ENCODE results near the gene ARHGAP27.
"Not testable (repeated sequence)": the region's sequence is repeated elsewhere in the genome, so short reads cannot be mapped to it uniquely, and the experiment has no call there.

The ARHGAP27 gene

GRCh38 chr17:45452329-45453224 is 19.9 kb upstream of the ARHGAP27 start:
- H3K4me3 ChIP-seq; H3K27me3 ChIP-seq (ENCODE audit: low read depth); H3K4me1 ChIP-seq; H3K36me3 ChIP-seq (replicated peaks); DNase-seq (ENCODE audit: low spot score in 2 of 2); in situ Hi-C loops (cut with MboI; ENCODE audit: low sequenced_read_pairs); H3K9me3 ChIP-seq: not testable (repeated sequence)

DNA sequence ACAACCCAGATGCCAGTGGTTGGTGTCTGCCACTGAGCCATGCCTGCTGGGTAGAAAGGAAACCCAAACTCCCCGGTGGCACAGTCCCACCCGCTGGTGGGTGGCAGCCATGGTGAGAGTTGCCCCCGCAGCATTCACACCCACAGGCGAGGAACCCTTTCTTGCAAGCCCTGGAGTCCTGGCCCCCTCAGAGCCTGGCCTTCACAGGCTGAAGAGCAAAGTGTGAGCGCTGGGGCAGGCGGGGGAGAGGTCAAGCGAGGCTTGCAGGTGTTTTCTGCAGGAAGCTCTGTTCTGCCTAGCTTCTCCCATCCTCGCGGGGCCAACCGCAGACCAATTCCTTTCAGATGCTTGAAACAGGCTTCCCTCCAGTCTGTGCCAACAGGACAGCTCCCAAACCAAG is 19.0 kb upstream of the ARHGAP27 start:
- in situ Hi-C loops (cut with MboI; ENCODE audit: low sequenced_read_pairs); H3K4me3 ChIP-seq; H3K4me1 ChIP-seq; H3K36me3 ChIP-seq (replicated peaks); H3K9me3 ChIP-seq; H3K27me3 ChIP-seq (ENCODE audit: low read depth); DNase-seq (ENCODE audit: low spot score in 2 of 2): not testable (repeated sequence)

DNA sequence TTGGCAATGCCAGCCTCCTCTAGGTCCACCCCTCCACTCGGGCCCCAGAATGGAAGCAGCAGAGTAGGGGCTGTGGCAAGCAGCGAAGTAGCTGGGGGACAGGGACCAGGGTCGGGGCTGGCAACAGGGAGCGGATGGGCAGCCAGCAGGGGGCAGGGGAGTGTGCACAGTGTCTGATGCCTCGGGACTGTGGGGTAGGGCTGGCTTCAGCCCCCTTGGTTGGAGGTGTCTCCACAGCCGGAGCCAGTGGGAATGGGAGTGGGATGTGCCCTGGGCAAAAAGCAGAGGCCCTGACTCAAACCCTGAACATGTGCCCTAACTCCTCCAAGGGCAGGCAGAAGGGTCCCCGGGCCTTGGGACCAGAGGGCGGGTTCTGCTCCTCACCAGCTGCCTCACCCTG is 18.5 kb upstream of the ARHGAP27 start:
- no peaks in the 10 kb centered on the region for H3K27me3 ChIP-seq (ENCODE audit: low read depth)
- in situ Hi-C loops (cut with MboI; ENCODE audit: low sequenced_read_pairs) = no loop called here
- DNase-seq (ENCODE audit: low spot score in 2 of 2) = no peak

DNA sequence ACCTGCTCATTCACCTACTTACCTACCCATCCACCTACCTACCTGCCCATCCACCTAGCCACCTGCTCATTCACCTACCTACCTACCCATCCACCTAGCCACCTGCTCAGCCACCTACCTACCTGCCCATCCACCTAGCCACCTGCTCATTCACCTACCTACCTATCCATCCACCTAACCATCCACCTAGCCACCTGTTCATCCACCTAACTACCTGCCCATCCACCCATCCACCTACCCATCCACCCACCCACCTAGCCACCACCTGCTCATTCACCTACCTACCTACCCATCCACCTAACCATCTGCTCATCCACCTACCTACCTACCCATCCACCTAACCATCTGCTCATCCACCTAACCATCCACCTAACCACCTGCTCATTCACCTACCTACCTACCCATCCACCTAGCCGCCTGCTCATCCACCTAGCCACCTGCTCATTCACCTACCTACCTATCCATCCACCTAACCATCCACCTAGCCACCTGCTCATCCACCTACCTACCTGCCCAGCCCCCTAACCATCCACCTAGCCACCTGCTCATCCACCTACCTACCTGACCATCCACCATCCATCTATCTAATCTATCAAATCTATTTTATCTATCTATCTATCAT is 17.1 kb upstream of the ARHGAP27 start:
- DNase-seq (ENCODE audit: low spot score in 2 of 2); H3K36me3 ChIP-seq (replicated peaks); H3K9me3 ChIP-seq; H3K4me1 ChIP-seq; H3K4me3 ChIP-seq; H3K27me3 ChIP-seq (ENCODE audit: low read depth): not testable (repeated sequence)
- in situ Hi-C loops (cut with MboI; ENCODE audit: low sequenced_read_pairs) = loop anchor here (25.0 kb wide), 1 partner anchor 187 kb away; no protein-coding TSS in a partner anchor

More for the DNA sequence above, 18.5 kb upstream of the ARHGAP27 start:
- Histone ChIP-seq H3K4me3 (no peak overlapping the region), H3K4me1 (no peaks in the 10 kb centered on the region), H3K36me3 (replicated peaks) (no peaks in the 10 kb centered on the region), H3K9me3 (no peaks in the 10 kb centered on the region)

GRCh38 chr17:45449260-45449659 is 16.6 kb upstream of the ARHGAP27 start:
- not testable (repeated sequence) for H3K4me1 ChIP-seq; H3K9me3 ChIP-seq; H3K27me3 ChIP-seq (ENCODE audit: low read depth); H3K36me3 ChIP-seq (replicated peaks); DNase-seq (ENCODE audit: low spot score in 2 of 2); H3K4me3 ChIP-seq
- in situ Hi-C loops (cut with MboI; ENCODE audit: low sequenced_read_pairs) = loop anchor here (25.0 kb wide), 1 partner anchor 188 kb away; no protein-coding TSS in a partner anchor

DNA sequence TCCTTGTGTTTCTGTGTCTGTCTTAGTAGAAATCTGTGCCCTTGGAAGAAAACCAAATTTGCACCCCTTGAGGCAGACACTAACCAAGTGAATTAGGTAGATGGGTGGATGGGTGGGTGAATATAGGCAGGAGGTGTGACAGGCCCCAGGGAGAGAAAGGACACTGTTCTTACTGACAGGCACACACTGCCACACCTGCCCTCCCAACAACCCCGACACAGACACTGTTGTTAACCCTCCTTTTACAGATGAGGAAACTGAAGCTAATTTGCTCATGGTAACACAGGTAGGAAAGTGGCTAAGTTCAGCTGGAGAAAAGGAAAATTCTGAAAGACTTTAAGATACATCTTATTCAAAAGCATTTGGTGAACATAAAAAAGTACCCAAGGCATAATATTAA is 15.8 kb upstream of the ARHGAP27 start:
- in situ Hi-C loops (cut with MboI; ENCODE audit: low sequenced_read_pairs) = loop anchor here (25.0 kb wide), 1 partner anchor 189 kb away; no protein-coding TSS in a partner anchor
- not testable (repeated sequence) for H3K36me3 ChIP-seq (replicated peaks)

DNA sequence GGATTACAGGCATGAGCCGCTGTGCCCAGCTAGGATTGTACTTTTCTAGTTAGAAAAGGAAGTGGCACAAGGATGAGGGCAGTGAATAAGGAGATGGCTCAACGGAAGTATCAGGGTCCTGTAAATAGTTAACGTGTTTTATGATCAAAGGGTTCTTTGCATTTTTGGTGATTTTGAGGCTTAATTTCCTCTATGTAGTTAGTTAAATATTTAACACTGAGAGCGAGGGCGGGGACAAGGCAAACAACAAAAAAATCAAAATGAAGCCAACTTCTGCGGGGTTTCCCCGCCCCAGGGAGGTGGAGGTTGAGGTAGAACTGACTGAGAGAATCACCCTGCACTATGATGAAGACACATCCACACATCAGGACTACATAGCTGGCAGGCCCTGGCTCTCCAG is 15.4 kb upstream of the ARHGAP27 start:
- DNase-seq (ENCODE audit: low spot score in 2 of 2); H3K4me1 ChIP-seq; H3K4me3 ChIP-seq; H3K27me3 ChIP-seq (ENCODE audit: low read depth); H3K36me3 ChIP-seq (replicated peaks); H3K9me3 ChIP-seq: not testable (repeated sequence)
- in situ Hi-C loops (cut with MboI; ENCODE audit: low sequenced_read_pairs) = loop anchor here (25.0 kb wide), 1 partner anchor 189 kb away; no protein-coding TSS in a partner anchor

More for the DNA sequence above, 15.8 kb upstream of the ARHGAP27 start:
- H3K9me3 ChIP-seq; H3K27me3 ChIP-seq (ENCODE audit: low read depth); DNase-seq (ENCODE audit: low spot score in 2 of 2); H3K4me1 ChIP-seq; H3K4me3 ChIP-seq: not testable (repeated sequence)

DNA sequence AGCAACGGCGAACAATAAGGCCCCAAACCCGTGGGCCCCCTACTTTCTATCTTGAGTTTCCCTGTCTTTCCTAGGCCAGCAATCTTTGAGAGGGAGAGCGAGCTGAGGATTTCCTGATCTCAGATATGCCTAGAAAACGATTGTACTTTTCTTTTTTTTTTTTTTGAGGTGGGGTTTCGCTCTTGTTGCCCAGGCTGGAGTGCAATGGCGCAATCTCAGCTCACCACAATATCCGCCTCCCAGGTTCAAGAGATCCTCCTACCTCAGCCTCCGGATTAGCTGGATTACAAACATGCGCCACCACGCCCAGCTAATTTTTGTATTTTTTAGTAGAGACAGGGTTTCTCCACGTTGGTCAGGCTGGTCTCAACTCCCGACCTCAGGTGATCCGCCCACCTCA is 15.0 kb upstream of the ARHGAP27 start:
- in situ Hi-C loops (cut with MboI; ENCODE audit: low sequenced_read_pairs) = loop anchor here (25.0 kb wide), 1 partner anchor 190 kb away; no protein-coding TSS in a partner anchor
- not testable (repeated sequence) for H3K4me3 ChIP-seq; H3K9me3 ChIP-seq; H3K36me3 ChIP-seq (replicated peaks); DNase-seq (ENCODE audit: low spot score in 2 of 2); H3K27me3 ChIP-seq (ENCODE audit: low read depth); H3K4me1 ChIP-seq

GRCh38 chr17:45446872-45447625 is 14.4 kb upstream of the ARHGAP27 start:
- H3K27me3 ChIP-seq (ENCODE audit: low read depth); DNase-seq (ENCODE audit: low spot score in 2 of 2): not testable (repeated sequence)
- in situ Hi-C loops (cut with MboI; ENCODE audit: low sequenced_read_pairs) = loop anchor here (25.0 kb wide), 1 partner anchor 190 kb away; no protein-coding TSS in a partner anchor

DNA sequence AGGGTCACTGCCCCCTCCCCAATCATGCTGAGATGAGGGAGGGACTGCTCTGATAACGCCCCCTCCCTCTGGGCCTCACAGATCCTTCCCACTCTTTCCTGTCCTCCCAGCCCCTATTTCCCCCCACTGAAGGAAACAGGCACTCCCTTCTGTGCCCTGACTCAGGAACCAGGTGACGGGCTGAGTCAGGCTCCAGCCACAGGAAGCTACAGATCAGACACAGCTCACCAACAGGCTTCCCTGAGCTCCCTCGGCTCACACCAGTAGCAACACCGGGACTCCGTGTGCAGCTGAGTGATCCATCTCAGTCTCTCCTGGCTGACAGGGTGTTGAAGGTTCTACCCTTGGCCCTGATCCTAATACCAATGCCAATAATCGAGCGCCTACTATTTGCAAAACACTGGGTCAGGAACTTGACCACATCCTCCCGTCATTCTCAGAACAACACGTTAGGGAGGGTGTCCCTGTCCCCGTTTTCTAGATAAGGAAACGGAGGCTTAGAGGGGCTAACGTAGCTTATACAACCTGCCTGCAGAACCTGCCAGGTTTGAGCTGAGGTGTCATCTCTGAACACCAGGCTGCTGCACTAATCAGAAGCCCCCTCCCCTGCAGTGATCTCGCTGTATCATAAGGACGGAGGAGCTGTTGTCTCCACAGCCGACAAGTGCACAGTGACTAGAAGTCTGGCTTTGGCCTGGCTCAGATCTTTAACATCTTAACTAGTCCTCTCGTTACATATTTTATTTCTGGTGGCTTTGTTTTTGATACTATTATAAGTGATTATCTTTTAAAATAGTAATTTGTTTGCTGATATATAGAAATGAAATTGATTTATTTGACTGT is 13.5 kb upstream of the ARHGAP27 start:
- in situ Hi-C loops (cut with MboI; ENCODE audit: low sequenced_read_pairs) = loop anchor here (25.0 kb wide), 1 partner anchor 191 kb away; no protein-coding TSS in a partner anchor
- not testable (repeated sequence) for H3K4me1 ChIP-seq; H3K27me3 ChIP-seq (ENCODE audit: low read depth); H3K9me3 ChIP-seq; DNase-seq (ENCODE audit: low spot score in 2 of 2); H3K4me3 ChIP-seq; H3K36me3 ChIP-seq (replicated peaks)

More at GRCh38 chr17:45446872-45447625, 14.4 kb upstream of the ARHGAP27 start:
- H3K36me3 ChIP-seq (replicated peaks); H3K4me3 ChIP-seq; H3K9me3 ChIP-seq; H3K4me1 ChIP-seq: not testable (repeated sequence)

GRCh38 chr17:45444856-45445820 is 12.5 kb upstream of the ARHGAP27 start:
- H3K4me3 ChIP-seq; H3K4me1 ChIP-seq; DNase-seq (ENCODE audit: low spot score in 2 of 2); H3K9me3 ChIP-seq; H3K27me3 ChIP-seq (ENCODE audit: low read depth); H3K36me3 ChIP-seq (replicated peaks): not testable (repeated sequence)
- in situ Hi-C loops (cut with MboI; ENCODE audit: low sequenced_read_pairs) = loop anchor here (25.0 kb wide), 1 partner anchor 192 kb away; no protein-coding TSS in a partner anchor

GRCh38 chr17:45444301-45444700 is 11.6 kb upstream of the ARHGAP27 start:
- in situ Hi-C loops (cut with MboI; ENCODE audit: low sequenced_read_pairs) = loop anchor here (25.0 kb wide), 1 partner anchor 193 kb away; no protein-coding TSS in a partner anchor

More at GRCh38 chr17:45444301-45444700, 11.6 kb upstream of the ARHGAP27 start:
- not testable (repeated sequence) for H3K4me1 ChIP-seq; H3K9me3 ChIP-seq; H3K36me3 ChIP-seq (replicated peaks); DNase-seq (ENCODE audit: low spot score in 2 of 2); H3K27me3 ChIP-seq (ENCODE audit: low read depth); H3K4me3 ChIP-seq
